ENCODE data around the gene TNFRSF21.

TNFRSF21 gene

GRCh38 chr6:47181681-47182080 lies 128.0 kb downstream of the TNFRSF21 start:
- Histone ChIP-seq H3K9ac (ENCODE audit: low read depth, low read length, poor library complexity, severe bottlenecking) (no peak overlapping the region), H3K4me1 (ENCODE audit: insufficient read depth, low read length, poor library complexity, severe bottlenecking) (peaks cover 7% of the 10 kb centered on the region), H4K20me1 (ENCODE audit: insufficient read depth, low read length, poor library complexity, severe bottlenecking) (no peaks in the 10 kb centered on the region), H3K79me2 (ENCODE audit: insufficient read depth, low read length) (no peaks in the 10 kb centered on the region), H2AFZ (ENCODE audit: low read length) (no peak overlapping the region), H3K4me3 (ENCODE audit: low read length, poor library complexity, severe bottlenecking) (no peak overlapping the region), H3K9me2 (replicated peaks; ENCODE audit: low read depth, low read length) (no peaks in the 10 kb centered on the region), H3K9me3 (ENCODE audit: insufficient read depth, low read depth, low read length) (no peaks in the 10 kb centered on the region), H3K27me3 (ENCODE audit: insufficient read depth, low read length, poor library complexity, severe bottlenecking) (no peaks in the 10 kb centered on the region), H3K4me2 (ENCODE audit: low read depth, low read length, poor library complexity, severe bottlenecking) (no peak overlapping the region), H3F3A (ENCODE audit: low read depth) (no peaks in the 10 kb centered on the region), H3K36me3 (ENCODE audit: insufficient read depth, low read length) (no peaks in the 10 kb centered on the region)
- TF ChIP-seq CTCF (conservative IDR thresholded peaks at IDR 0.05; ENCODE audit: low read length) = no peak
- no peak for TF ChIP-seq EZH2phosphoT487 (IDR thresholded peaks at IDR 0.05; ENCODE audit: borderline replicate concordance)
